Measurements from ENCODE around the gene CDC42SE2. TPM values are rescaled to one million over a fixed set of nuclear protein-coding genes. Genes with fewer than 3 reads are reported as not detected.

The CDC42SE2 gene
- total RNA-seq, 2 experiments from 2014 or later = 115 to 126 TPM

DNA sequence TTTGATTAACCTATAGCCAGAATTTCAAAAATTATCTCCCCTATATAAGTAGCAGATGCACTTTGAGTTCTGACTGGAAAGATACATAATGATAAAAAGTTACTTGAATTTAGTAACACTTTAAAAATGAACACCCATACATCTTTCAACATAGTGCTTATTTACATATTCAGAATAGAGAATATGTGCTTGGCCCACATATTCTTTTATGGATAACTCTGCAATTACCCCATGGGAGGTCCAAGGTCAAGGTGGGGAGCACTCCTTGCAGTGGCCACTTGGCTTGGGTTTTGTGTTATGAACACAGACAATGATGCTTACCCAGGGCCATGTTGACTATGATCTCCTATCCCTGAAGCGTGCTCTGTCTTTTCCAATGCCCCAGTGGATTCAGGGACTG is 169.3 kb downstream of the CDC42SE2 start:
- Mint-ChIP-seq H3K4me3 (no peak overlapping the region), H3K27ac (no peak overlapping the region), H3K36me3 (ENCODE audit: low read depth) (peaks cover 59% of the 10 kb centered on the region), H3K4me1 (ENCODE audit: low read depth) (peaks cover 5% of the 10 kb centered on the region), H3K9me3 (ENCODE audit: insufficient read depth) (no peaks in the 10 kb centered on the region), H3K27me3 (ENCODE audit: low read depth) (no peaks in the 10 kb centered on the region)
- ChIA-PET POLR2A (no interaction called here), CTCF (no interaction called here)
- no peak for ATAC-seq
- DNase-seq = no peak

DNA sequence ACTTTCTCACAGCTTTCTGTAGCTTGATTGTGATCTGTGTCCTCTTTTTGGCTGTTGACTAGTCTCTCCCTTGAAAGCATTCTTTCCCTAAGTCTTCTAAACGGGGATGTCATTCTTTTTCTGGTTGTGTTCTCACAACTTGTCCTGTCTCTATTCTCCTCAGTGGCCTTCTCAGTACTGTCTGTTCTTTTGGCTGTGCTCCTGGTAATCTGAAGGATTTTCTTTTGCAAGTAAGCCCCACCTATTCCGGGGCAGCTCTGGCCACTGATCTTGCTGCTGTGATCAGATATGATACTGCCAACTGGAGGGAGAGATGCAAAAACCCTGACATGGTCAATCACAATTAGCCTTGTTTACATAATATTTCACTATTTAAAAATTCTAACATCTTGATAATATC is 172.2 kb downstream of the CDC42SE2 start:
- DNase-seq = no peak
- Mint-ChIP-seq H3K9me3 (ENCODE audit: insufficient read depth) (no peaks in the 10 kb centered on the region), H3K36me3 (ENCODE audit: low read depth) (peaks cover 52% of the 10 kb centered on the region), H3K4me3 (no peak overlapping the region), H3K27me3 (ENCODE audit: low read depth) (no peaks in the 10 kb centered on the region), H3K4me1 (ENCODE audit: low read depth) (no peaks in the 10 kb centered on the region), H3K27ac (peak overlapping the region; percentile 7)
- POLR2A ChIA-PET = no interaction called here
- CTCF ChIA-PET = interaction anchor here (2.1 to 3.7 kb wide), 2 partner anchors 12 to 14 kb away, joined by 5 to 13 read pairs; no protein-coding TSS in a partner anchor
- no peak for ATAC-seq

DNA sequence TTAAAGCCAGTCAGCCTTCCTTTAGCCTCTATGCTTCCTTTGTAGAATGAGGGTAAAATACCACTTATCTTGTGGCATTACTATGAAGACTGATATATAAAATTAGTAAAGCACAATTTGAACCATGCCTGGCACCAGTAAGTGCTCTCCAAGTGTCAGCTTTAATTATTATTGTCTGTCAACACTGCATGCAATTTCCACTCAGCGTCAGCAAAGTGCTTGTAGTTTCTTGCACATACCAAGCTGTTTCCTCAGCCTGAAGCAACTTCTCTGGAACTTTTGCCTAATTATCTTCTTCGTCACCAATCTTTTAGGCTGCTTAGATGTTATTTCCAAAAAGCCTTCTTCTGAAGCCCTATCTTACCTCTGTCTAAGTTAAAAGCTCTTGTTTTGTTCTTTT is 177.3 kb downstream of the CDC42SE2 start:
- Mint-ChIP-seq H3K27me3 (ENCODE audit: low read depth) (no peaks in the 10 kb centered on the region), H3K9me3 (ENCODE audit: insufficient read depth) (no peaks in the 10 kb centered on the region), H3K36me3 (ENCODE audit: low read depth) (peaks cover 55% of the 10 kb centered on the region), H3K27ac (no peak overlapping the region), H3K4me3 (no peak overlapping the region), H3K4me1 (ENCODE audit: low read depth) (no peaks in the 10 kb centered on the region)
- no peak for DNase-seq
- ChIA-PET POLR2A (no interaction called here), CTCF (interaction anchor here (1.1 to 1.8 kb wide), 2 partner anchors 18 to 22 kb away, joined by 3 to 6 read pairs; no protein-coding TSS in a partner anchor)
- no peak for ATAC-seq

Other genes starting within 250 kb of the CDC42SE2 start
- gene HINT1, start 98.8 kb upstream of the CDC42SE2 start, total RNA-seq = 100 to 1,000 TPM; 232 to 246 TPM
- gene LYRM7, start 93.1 kb upstream of the CDC42SE2 start, total RNA-seq = 10 to 100 TPM; 16.3 to 17.8 TPM

Measured in activated CD8-positive, alpha-beta T cell treated with anti-CD3 and anti-CD28 coated beads, Interleukin-2, amount 10 ng/mL, durations not matched to agents 7 days and 5 days (primary cell).